HG03521 (cell line): ENCODE measurements around the gene CYP4B1.
"Not testable (repeated sequence)": the region's sequence is repeated elsewhere in the genome, so short reads cannot be mapped to it uniquely, and the experiment has no call there.

Source experiments
- ATAC-seq: cut with Tn5 transposase; IDR thresholded peaks from one replicate; pipeline ENCODE4 v1.9.1; 2021; ENCODE audit warnings: mild to moderate bottlenecking, moderate library complexity; ENCODE audit not compliant: unreplicated experiment

The CYP4B1 gene

GRCh38 chr1:46798810-46799209, at the start of gene CYP4B1:
CYP4B1 (plus strand) TSS chr1:46799046; CDS start chr1:46799082, 36 bp downstream.
- no peak for ATAC-seq

DNA sequence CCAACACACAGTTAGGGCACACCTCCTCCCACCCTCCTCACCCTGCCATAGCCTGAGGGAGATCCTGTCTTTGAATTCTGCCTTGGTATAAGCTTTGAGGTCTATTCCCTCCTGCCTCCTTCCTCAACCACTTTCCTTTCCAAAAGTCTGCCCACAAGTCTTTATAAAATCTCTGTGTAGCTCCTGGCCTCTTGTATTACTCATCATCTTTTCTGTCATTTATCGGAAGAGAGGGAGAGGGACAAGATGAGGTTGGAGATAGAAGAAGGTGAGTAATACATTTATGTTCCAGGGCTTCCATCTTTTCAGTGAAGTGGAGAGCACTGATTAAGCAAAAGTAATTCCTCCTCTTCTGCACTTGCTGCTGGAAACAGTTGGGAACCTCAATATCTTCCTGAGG, 49.4 kb upstream of the CYP4B1 start:
- ATAC-seq = no peak

GRCh38 chr1:46749921-46750404, 48.9 kb upstream of the CYP4B1 start:
- ATAC-seq = no peak

DNA sequence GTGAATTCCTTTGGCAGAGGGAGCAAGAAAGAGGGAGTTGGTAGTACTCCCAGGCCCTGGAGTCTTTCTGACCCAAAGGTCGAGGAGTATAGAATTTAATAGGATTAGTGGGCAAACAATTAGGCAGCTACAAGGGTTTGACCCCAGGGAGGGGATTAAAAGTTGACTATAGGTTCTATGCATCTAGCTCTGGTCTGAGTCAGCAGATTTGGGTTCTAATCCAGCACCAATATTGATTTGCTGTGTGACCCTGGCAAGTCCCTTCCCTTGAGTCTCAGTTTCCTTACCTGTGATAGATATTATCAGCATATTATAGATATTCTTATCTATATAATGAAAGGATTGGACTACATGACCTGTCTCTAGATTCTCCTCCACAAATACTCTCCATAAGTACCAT, 44.9 kb upstream of the CYP4B1 start:
- ATAC-seq = no peak

DNA sequence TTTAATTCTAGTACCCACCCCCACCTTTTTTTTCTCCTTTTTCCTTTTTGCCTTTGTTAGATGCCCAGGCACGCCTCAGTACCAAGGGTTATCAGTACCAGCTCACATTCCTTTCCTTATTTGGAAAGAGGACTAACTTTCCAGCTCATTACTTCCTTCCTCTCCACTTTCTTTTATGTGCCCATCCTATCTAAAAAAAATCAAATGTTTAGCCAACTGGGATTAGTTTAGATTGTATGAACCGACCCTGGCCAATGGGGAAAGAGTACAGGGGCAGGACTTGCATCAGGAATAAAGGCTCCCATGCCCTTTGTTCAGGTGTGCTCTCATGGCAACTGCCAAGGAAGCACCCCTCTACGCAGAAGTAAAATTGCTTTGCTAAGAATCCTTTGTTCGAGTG, 44.1 kb upstream of the CYP4B1 start:
- ATAC-seq = not testable (repeated sequence)

- ATAC-seq = no peak
Observed at GRCh38 chr1:46755121-46755520, 43.7 kb upstream of the CYP4B1 start.

DNA sequence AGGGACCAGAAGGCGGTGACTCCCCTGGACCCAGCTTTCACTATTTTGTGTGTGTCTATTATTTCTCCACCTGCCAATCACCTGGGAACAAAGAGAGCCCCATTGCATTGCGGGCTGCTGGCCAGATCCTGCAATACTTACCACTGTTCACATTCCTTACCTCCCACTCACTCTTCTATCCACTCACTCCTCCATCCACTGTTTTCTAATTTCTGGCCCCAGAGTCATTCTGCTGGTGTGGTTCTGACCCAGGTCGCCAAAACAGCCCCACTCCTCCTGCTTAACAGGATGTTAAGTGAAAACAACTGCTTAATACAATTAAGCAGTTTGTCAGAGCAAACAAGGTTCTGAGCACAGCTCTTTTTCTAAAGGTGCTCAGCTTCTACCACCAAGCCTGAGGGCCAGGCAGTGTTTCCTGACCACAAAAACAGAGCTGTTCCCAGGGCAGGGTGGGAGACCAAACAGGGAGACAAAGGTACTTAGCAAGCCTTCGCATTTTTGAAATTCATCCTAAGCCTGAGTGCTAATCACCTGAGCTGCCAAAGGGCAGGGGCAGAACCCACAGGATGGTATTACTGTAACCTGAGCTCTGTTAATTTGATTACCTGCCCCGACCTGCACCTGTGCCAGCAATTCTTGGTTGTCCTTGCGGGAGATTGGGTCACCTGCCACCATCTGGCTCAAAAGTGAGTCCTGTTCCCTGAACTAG, 41.4 kb upstream of the CYP4B1 start:
- ATAC-seq = no peak

- ATAC-seq = no peak
Observed at GRCh38 chr1:46757956-46758528, 40.8 kb upstream of the CYP4B1 start.

DNA sequence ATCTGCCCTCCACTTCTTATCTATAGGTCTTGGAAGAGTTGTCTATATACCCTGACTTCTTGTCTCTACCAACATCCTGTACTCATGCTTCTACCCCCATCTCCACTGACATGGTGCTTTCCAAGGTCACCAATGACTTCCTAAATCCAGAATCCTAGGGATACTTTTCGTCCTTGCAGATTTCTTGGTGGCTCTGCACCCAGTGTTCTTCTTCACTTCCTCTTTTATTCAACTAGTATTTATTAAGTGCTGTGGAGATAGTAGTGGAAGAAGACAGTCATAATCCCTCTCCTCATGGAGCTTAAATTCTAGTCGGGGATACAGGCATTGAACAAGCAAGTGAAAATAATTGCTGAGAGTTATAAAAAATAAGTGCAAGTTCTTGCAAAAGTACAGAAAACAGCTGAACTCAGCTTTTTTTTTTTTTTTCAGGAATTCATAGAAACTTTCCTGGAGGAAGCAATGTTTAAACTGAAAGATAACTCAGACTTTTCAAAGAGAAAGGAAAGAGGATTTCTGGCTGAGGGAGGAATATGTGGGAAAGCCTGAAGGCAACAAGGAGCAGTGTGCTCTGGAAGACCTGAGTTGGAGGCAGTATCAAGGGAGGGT, 38.2 kb upstream of the CYP4B1 start:
- ATAC-seq = no peak

DNA sequence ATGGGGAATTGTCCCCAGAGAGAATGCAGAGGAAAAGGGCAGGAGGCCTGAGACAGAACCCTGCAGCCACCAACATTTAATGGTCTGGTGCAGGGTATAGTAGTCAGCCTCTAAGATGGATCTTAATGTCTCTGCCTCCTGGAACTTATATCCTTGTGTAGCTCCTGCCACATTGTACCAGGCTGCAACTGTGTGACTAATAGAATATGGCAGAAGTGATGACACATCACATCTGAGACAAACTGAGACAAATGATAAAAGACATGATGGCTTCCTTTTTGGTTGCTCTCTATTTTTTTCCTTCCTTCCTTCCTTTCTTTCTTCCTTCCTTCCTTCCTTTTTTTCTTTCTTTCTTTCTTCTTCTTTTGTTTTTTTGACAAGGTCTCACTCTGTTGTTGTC, 37.1 kb upstream of the CYP4B1 start:
- ATAC-seq = no peak

- ATAC-seq = no peak
Observed at GRCh38 chr1:46764402-46764801, 34.4 kb upstream of the CYP4B1 start.

DNA sequence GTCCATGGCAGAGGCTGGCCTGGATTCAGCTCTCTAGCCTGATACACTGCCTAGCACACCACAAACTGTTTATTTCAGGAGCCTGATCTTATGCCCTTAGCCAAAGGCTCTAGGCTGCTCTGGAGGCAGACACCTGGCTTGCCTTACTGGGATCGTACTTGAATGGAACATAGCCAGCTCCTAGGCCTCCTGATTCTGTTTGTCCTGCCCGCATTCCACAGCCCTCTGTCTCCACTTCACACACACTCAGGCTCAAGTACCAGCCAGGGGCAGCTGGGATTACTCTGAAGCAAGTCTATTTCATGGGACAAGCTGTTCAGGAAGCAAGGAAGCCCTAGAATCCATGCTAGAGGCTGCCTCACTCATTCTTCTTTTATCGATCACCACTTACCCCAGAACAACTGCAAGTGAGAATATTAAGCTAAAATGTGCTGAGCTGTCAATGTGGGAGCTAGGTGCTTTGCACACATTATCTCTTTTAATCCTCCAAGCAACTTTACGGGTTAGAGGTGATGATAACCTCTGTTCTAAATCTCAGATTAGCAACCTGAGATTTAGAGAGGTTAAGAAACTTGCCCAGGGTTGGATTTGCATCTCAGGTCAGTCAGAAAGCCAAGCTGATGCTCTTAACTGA, 31.1 kb upstream of the CYP4B1 start:
- ATAC-seq = no peak

DNA sequence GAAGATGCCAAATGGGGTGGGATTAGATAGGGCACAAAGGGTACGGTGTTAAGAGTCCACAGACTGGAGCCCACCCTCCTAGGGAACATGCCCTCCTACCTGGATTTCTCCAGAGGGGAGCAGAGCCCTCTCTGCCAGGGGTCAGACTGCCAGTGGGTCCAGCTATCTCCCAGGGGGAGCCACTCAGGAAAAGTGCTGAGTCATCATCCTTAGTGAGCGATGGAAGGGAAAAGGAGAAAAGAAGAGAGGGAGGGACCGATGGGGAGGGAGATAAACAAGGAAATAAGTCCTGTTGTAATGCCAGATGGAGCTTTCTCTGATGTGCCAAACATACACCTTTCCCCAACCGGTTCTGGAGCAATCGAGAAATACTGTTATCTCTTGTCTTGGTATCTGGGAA, 30.4 kb upstream of the CYP4B1 start:
- ATAC-seq = no peak

DNA sequence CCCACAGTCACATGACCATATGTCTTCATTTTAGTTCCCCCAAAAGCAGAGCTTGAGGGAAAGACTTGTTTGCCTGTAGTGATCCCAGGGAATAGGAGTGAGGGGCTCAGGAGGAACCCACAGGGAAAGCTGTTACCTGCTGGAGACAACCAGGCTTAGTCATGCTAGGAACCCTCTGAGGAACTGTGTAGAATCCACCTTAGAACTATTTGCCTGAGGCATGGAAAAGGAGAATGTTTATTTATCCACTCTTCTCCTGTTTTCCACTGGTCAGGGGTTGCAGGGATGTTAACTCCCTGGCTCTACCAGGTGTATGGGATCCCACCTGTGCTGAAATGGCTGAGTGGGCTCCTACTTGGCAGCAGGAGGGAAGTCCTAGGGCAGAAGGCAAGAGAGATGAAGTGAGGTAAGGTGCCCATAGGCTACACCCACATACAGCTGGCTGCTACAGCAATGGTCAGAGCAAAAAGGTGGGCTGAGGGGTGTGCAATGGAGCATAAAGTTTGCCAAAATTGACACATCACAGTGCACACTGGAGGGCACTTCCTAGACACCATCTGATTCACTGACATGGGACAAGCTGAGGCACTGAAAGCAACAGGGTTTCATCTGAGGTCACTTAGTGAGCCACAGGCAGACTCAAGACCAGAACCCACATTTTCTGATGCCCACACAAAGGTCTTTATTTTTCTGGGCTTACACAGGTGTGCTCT, 29.7 kb upstream of the CYP4B1 start:
- no peak for ATAC-seq

- no peak for ATAC-seq
Observed at GRCh38 chr1:46770541-46770940, 28.3 kb upstream of the CYP4B1 start.

DNA sequence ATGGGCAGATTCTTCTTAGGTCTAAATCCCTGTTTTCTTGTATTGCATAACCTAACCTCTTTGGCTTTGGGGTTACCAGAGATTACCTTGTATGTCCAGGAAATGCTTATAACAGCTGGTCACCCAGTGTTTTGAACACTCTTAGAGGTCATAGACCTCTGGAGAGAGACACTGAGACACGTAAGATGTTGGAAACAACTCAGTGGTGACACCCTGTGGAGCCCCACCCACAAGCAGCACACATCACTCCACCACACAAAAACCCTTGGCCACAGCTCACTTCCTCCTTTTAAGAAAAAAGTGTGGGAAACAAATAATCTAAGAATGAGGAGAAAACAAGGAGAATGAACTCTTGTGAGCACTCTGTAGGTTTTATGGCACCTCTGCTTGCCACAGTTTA, 26.3 kb upstream of the CYP4B1 start:
- no peak for ATAC-seq

- no peak for ATAC-seq
Observed at GRCh38 chr1:46774297-46774696, 24.5 kb upstream of the CYP4B1 start.

DNA sequence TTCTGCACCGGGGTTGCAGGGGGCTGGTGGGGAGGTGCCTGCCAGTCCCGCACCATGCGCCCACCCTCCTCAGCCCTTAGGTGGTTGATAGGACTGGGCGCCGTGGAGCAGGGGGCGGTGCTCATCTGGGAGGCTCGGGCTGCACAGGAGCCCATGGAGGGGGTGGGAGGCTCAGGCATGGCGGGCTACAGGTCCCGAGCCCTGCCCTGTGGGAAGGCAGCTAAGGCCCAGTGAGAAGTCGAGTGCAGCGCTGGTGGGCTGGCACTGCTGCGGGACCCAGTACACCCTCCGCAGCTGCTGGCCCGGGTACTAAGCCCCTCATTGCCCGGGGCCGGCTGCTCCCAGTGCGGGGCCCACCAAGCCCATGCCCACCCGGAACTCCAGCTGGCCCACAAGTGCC, 20.4 kb upstream of the CYP4B1 start:
- not testable (repeated sequence) for ATAC-seq

GRCh38 chr1:46784666-46785065, 14.2 kb upstream of the CYP4B1 start:
- no peak for ATAC-seq

GRCh38 chr1:46788634-46789033, 10.2 kb upstream of the CYP4B1 start:
- ATAC-seq = not testable (repeated sequence)

- ATAC-seq = no peak
Observed at GRCh38 chr1:46790446-46791101, 8.3 kb upstream of the CYP4B1 start.
